Keratinocyte (primary cell): ENCODE results near the gene BRD1. TPM values are rescaled to one million over a fixed set of nuclear protein-coding genes. Genes with fewer than 3 reads are reported as not detected.

ENCODE experiments used
- DNase-seq: peaks from one replicate; pipeline ENCODE4 v3.0.0-alpha.2; 2011; ENCODE audit warnings: low read depth, missing footprints, low spot score
- FAIRE-seq: peaks from 2 replicates; lab custom pipeline; 2011; peaks lifted over from hg19 to GRCh38; lab: Jason Lieb, UNC
- H2AFZ ChIP-seq: 2 replicates; pipeline ENCODE4 v1.6.0; 2012; ENCODE audit warnings: low read length, control low read depth, inconsistent platforms; ENCODE audit not compliant: control insufficient read depth
- H3K27ac ChIP-seq: 2 replicates; pipeline ENCODE4 v1.5.1; 2011; ENCODE audit warnings: low read length; ENCODE audit not compliant: control insufficient read depth, insufficient read depth
- H3K27me3 ChIP-seq: 3 replicates; pipeline ENCODE4 v1.6.0; 2011; ENCODE audit warnings: low read length; ENCODE audit not compliant: control insufficient read depth, insufficient read depth; ENCODE audit errors: extremely low read depth
- H3K36me3 ChIP-seq, 2 experiments: 2 replicates in 1 of 2; 3 replicates in 1 of 2; pipeline ENCODE4 v1.5.1; 2011; ENCODE audit warnings: low read length in 2 of 2, mild to moderate bottlenecking in 1 of 2; ENCODE audit not compliant: control insufficient read depth in 2 of 2, insufficient read depth in 2 of 2; ENCODE audit errors: extremely low read depth in 1 of 2
- H3K4me1 ChIP-seq: 3 replicates; pipeline ENCODE4 v1.5.1; 2011; ENCODE audit warnings: low read length; ENCODE audit not compliant: control insufficient read depth, insufficient read depth; ENCODE audit errors: extremely low read depth
- H3K4me2 ChIP-seq: 3 replicates; pipeline ENCODE4 v1.6.0; 2011; ENCODE audit warnings: low read depth, low read length; ENCODE audit not compliant: control insufficient read depth, insufficient read depth; ENCODE audit errors: extremely low read depth
- H3K4me3 ChIP-seq, 3 experiments: fragments of 200-600 bp in 1 of 3; sonication (generic) in 1 of 3; 2 replicates in 2 of 3; 3 replicates in 1 of 3; pipeline ENCODE4 v1.5.1; 2011 to 2016; ENCODE audit warnings: low read length in 3 of 3, mild to moderate bottlenecking in 3 of 3, control low read depth in 2 of 3, inconsistent platforms in 1 of 3, low read depth in 1 of 3, mixed read lengths in 1 of 3, mixed run types in 1 of 3, moderate library complexity in 1 of 3; ENCODE audit not compliant: control insufficient read depth in 2 of 3, insufficient read depth in 2 of 3; ENCODE audit errors: extremely low read depth in 1 of 3
- H3K79me2 ChIP-seq: 2 replicates; pipeline ENCODE4 v1.6.0; 2012; ENCODE audit warnings: low read length; ENCODE audit not compliant: control insufficient read depth, insufficient read depth
- H3K9ac ChIP-seq: 3 replicates; pipeline ENCODE4 v1.6.0; 2011; ENCODE audit warnings: low read length; ENCODE audit not compliant: control insufficient read depth, insufficient read depth; ENCODE audit errors: extremely low read depth
- H3K9me1 ChIP-seq: 3 replicates; pipeline ENCODE4 v1.6.0; 2011; ENCODE audit warnings: low read length; ENCODE audit not compliant: control insufficient read depth, insufficient read depth; ENCODE audit errors: extremely low read depth
- H3K9me3 ChIP-seq: 2 replicates; pipeline ENCODE4 v1.5.1; 2012; ENCODE audit warnings: low read depth, low read length; ENCODE audit not compliant: control insufficient read depth
- H4K20me1 ChIP-seq: 3 replicates; pipeline ENCODE4 v1.6.0; 2011; ENCODE audit warnings: low read length; ENCODE audit not compliant: control insufficient read depth, insufficient read depth; ENCODE audit errors: extremely low read depth
- CTCF ChIP-seq, 3 experiments: IDR thresholded peaks in 1 of 3; conservative IDR thresholded peaks in 1 of 3; optimal IDR thresholded peaks in 1 of 3; 2 replicates in 2 of 3; 3 replicates in 1 of 3; pipeline versions ENCODE3 to v1.5.1; 2011; ENCODE audit warnings: low read length in 3 of 3, mild to moderate bottlenecking in 3 of 3, moderate library complexity in 2 of 3, control low read depth in 1 of 3, inconsistent platforms in 1 of 3; ENCODE audit not compliant: insufficient read depth in 2 of 3; ENCODE audit errors: extremely low read depth in 1 of 3
- EZH2 ChIP-seq: IDR thresholded peaks from one replicate; pipeline ENCODE4 v1.6.1; 2012; ENCODE audit warnings: inconsistent platforms, mild to moderate bottlenecking, low read length, moderate library complexity
- dilution Hi-C: fragments of 300-500 bp; cut with MboI; formaldehyde crosslinking; loops from one replicate; pipeline ENCODE4 v1.7.0; 2020; ENCODE audit warnings: low sequenced_read_pairs; ENCODE audit not compliant: extremely low pct_ligation_motif_present
- polyA plus RNA-seq, 5 experiments: library from polyadenylated mRNA; depleted of rRNA in 3 of 5; stranded (reverse) in 3 of 5; stranded (forward) in 1 of 5; unstranded in 1 of 5; fragments of >200 nt; gene quantifications; 1 replicate in 1 of 5; 2 replicates in 3 of 5; 3 replicates in 1 of 5; pipeline versions ENCODE4 v1.2.1 to v1.2.3, GENCODE V29; 2011 to 2012; ENCODE audit warnings: missing spikeins in 2 of 5, low read depth in 1 of 5, low replicate concordance in 1 of 5

BRD1 gene
- polyA plus RNA-seq, 1 donor (not counting 4 experiments of a cell fraction or from before 2014, with no cell fraction given), result 4.3 TPM

- Histone ChIP-seq H3K4me1 (peaks cover 5% of the 10 kb centered on the region), H3K79me2 (peaks cover 64% of the 10 kb centered on the region), H4K20me1 (peaks cover 5% of the 10 kb centered on the region), H3K27ac (no peak overlapping the region), H3K9me3 (no peaks in the 10 kb centered on the region), H3K27me3 (no peaks in the 10 kb centered on the region), H3K4me3 (no peak overlapping the region), H2AFZ (no peak overlapping the region), H3K4me2 (no peak overlapping the region), H3K9ac (no peak overlapping the region), H3K36me3 (peaks cover 19 to 24% of the 10 kb centered on the region in 2 experiments), H3K9me1 (no peaks in the 10 kb centered on the region)
- no peak for TF ChIP-seq EZH2
- TF ChIP-seq CTCF (optimal IDR thresholded peaks at IDR 0.05 in 1 of 3, IDR thresholded peaks at IDR 0.05 in 1 of 3, conservative IDR thresholded peaks at IDR 0.05 in 1 of 3; ENCODE audit: extremely low read depth in 1 of 3, insufficient read depth in 2 of 3, low read length in 3 of 3), result no peak
- no peak for DNase-seq
- FAIRE-seq, result no peak
- dilution Hi-C loops, result no loop called here
Measured at GRCh38 chr22:49781289-49781782, 46.3 kb downstream of the BRD1 start.

- H3K27ac ChIP-seq, result no peak overlapping the region
- dilution Hi-C loops, result no loop called here
Measured at GRCh38 chr22:49780698-49781288, 46.9 kb downstream of the BRD1 start.

More at GRCh38 chr22:49780698-49781288, 46.9 kb downstream of the BRD1 start:
- H3K27me3 ChIP-seq, result no peaks in the 10 kb centered on the region
- FAIRE-seq (no peak), DNase-seq (no peak)
- H3K9me3 ChIP-seq, result no peaks in the 10 kb centered on the region
- H4K20me1 ChIP-seq, result peaks cover 5% of the 10 kb centered on the region
- H3K79me2 ChIP-seq, result peaks cover 60% of the 10 kb centered on the region
- peaks cover 5% of the 10 kb centered on the region for H3K4me1 ChIP-seq
- no peaks in the 10 kb centered on the region for H3K9me1 ChIP-seq
- H3K36me3 ChIP-seq, result peaks cover 19 to 24% of the 10 kb centered on the region in 2 experiments
- no peak overlapping the region for H3K4me2 ChIP-seq
- TF ChIP-seq CTCF (optimal IDR thresholded peaks at IDR 0.05 in 1 of 3, IDR thresholded peaks at IDR 0.05 in 1 of 3, conservative IDR thresholded peaks at IDR 0.05 in 1 of 3; ENCODE audit: extremely low read depth in 1 of 3, insufficient read depth in 2 of 3, low read length in 3 of 3), result no peak
- TF ChIP-seq EZH2, result no peak
- H3K4me3 ChIP-seq, result no peak overlapping the region
- H3K9ac ChIP-seq, result no peak overlapping the region
- no peak overlapping the region for H2AFZ ChIP-seq
